Activated T-cell treated with anti-CD3 and anti-CD28 coated beads for 24 hours (primary cell): Measurements from ENCODE around the gene SMOC2.

ENCODE experiments used
- DNase-seq: peaks from one replicate; pipeline ENCODE4 v3.0.0-alpha.2; 2020; ENCODE audit warnings: low read depth

Gene SMOC2

GRCh38 chr6:168713839-168714238 lies 272.9 kb downstream of the SMOC2 start:
- no peak for DNase-seq

- no peak for DNase-seq
Measured at GRCh38 chr6:168714547-168715260, 273.7 kb downstream of the SMOC2 start.

- DNase-seq, result no peak
Measured at GRCh38 chr6:168715643-168716481, 274.9 kb downstream of the SMOC2 start.

- no peak for DNase-seq
Measured at GRCh38 chr6:168716581-168716980, 275.6 kb downstream of the SMOC2 start.

GRCh38 chr6:168717491-168717890 lies 276.5 kb downstream of the SMOC2 start:
- DNase-seq, result no peak
